Measurements from ENCODE around the gene PRUNE2. TPM values are rescaled to one million over a fixed set of nuclear protein-coding genes. Genes with fewer than 3 reads are reported as not detected.

PRUNE2 gene
- total and polyA plus RNA-seq, 2 of the 8 experiments (the other 6 are each of a cell fraction or from before 2014, with no cell fraction given): 5.5 to 13.3 TPM

- H3K23ac ChIP-seq (ENCODE audit: insufficient read length): no peak overlapping the region
- CTCF ChIA-PET (ENCODE audit: partially characterized antibody): interaction anchor here (0.5 to 2.2 kb wide), 10 partner anchors 8 to 122 kb away, joined by 3 to 9 read pairs (median 3); no protein-coding TSS in a partner anchor
- no peak overlapping the region for H3K4ac ChIP-seq (replicated peaks; ENCODE audit: insufficient read length, low read depth, low read length)
- H4K20me1 ChIP-seq (replicated peaks in 1 of 2; ENCODE audit: control insufficient read depth in 1 of 2, insufficient read depth in 2 of 2, low read length in 2 of 2): no peaks in the 10 kb centered on the region
- H3K4me3 ChIP-seq (ENCODE audit: extremely low read depth in 1 of 4, insufficient read depth in 2 of 4, low read depth in 3 of 4, low read length in 4 of 4): no peak overlapping the region
- H3K23me2 ChIP-seq (ENCODE audit: low read depth, low read length): no peaks in the 10 kb centered on the region
- H3K9ac ChIP-seq (replicated peaks in 1 of 4; ENCODE audit: extremely low read depth in 1 of 4, low read depth in 3 of 4, low read length in 3 of 4): no peak overlapping the region
- no peaks in the 10 kb centered on the region for H3K79me1 ChIP-seq (ENCODE audit: low read depth, low read length)
- no peaks in the 10 kb centered on the region for H3K27me3 ChIP-seq (replicated peaks in 1 of 4; ENCODE audit: control insufficient read depth in 3 of 4, extremely low read depth in 1 of 4, insufficient read depth in 3 of 4, low read length in 3 of 4)
- no peak overlapping the region for H3K18ac ChIP-seq (ENCODE audit: extremely low read depth, low read length)
- H2BK120ac ChIP-seq (replicated peaks; ENCODE audit: low read depth, low read length): no peak overlapping the region
- H3K4me1 ChIP-seq (replicated peaks in 1 of 4; ENCODE audit: control insufficient read depth in 3 of 4, insufficient read depth in 4 of 4, low read length in 3 of 4): peaks cover under 1 to 7% (median 2%) of the 10 kb centered on the region in 4 experiments
- no peaks in the 10 kb centered on the region for H3K36me3 ChIP-seq (ENCODE audit: control insufficient read depth in 2 of 4, insufficient read depth in 4 of 4, low read length in 3 of 4)
- H3K27ac ChIP-seq (ENCODE audit: low read depth, low read length): no peak overlapping the region
- no peak for FAIRE-seq
- TF ChIP-seq KDM1A (IDR thresholded peaks at IDR 0.05; ENCODE audit: borderline replicate concordance, low read length): no peak
- no peak overlapping the region for H3K4me2 ChIP-seq (ENCODE audit: insufficient read depth in 1 of 2, low read depth in 2 of 2, low read length in 2 of 2)
- no peak overlapping the region for H4K5ac ChIP-seq (ENCODE audit: insufficient read length, low read depth, low read length)
- H2AFZ ChIP-seq (ENCODE audit: low read length): no peak overlapping the region
- no peak overlapping the region for H2BK12ac ChIP-seq (ENCODE audit: low read depth, low read length)
- H4K8ac ChIP-seq (ENCODE audit: extremely low read depth, insufficient read depth, low read length): no peak overlapping the region
- no peak overlapping the region for H3K14ac ChIP-seq (ENCODE audit: insufficient read length)
- POLR2A ChIA-PET (ENCODE audit: partially characterized antibody): no interaction called here
- no peaks in the 10 kb centered on the region for H3K79me2 ChIP-seq (ENCODE audit: control insufficient read depth in 1 of 2, insufficient read depth in 2 of 2, low read length in 2 of 2)
- H2BK15ac ChIP-seq (ENCODE audit: low read length): no peak overlapping the region
- no peak overlapping the region for H2BK5ac ChIP-seq (ENCODE audit: low read depth, low read length)
- H3K56ac ChIP-seq (replicated peaks; ENCODE audit: insufficient read length, low read depth, low read length): no peak overlapping the region
- no peaks in the 10 kb centered on the region for H3K9me3 ChIP-seq (ENCODE audit: insufficient read depth in 2 of 2, low read depth in 1 of 2, low read length in 1 of 2)
- no peak overlapping the region for H2BK20ac ChIP-seq (ENCODE audit: low read length)
- no peak overlapping the region for H2AK5ac ChIP-seq (ENCODE audit: low read depth, low read length)
- H4K91ac ChIP-seq (replicated peaks; ENCODE audit: insufficient read length, low read length): no peak overlapping the region
- no peak for DNase-seq (ENCODE audit: low read depth in 1 of 2, low spot score in 2 of 2)
Measured at GRCh38 chr9:76877961-76878360, 28.0 kb downstream of the PRUNE2 start.

Data from H1 (cell line).